ENCODE results near the gene SLC22A1.

The SLC22A1 gene

DNA sequence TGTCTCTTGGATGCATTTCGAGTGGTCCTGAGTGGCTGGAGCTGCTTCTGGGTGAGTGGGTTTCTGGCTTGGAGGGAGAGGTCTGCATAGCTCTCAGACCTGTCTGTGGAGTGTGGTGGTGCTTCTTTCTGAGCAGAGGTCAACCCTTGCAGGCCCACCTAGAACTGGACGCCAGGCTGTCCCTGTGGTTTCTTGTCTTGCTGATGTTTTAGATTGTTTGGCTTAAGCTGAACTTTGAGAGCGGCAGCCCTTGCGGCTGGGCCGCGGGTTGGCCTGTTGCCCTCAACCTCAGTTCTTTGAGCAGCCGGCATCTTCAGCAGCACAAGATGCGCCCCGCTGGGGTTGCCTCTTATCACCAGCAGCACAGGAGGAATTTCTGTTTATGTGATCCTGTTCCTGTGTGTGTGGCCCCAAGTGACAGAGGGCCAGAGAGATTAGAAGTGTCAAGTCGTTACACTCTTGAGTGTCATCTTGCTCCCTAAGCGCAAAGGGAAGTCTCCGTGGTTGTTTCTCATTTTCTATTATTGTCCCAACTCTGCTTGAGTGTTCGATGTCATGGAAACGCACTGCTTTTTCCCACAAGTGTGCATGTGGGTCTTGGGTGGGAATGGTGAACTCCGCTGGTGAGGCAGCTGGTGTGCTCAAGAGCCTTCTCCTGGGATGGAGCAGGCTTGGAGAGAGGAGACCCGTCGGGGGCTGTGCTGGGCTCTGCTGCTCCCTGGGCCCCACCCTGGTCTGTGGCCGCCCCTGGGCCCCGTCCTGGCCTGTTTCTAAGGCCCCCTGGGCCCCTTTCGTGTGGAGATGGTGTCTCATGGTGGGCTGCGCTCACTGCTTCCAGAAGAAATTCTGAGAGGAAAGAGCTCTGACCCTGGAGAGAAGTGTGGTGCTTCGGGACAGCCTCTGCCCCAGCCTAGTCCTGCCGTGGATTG, 20.1 kb upstream of the SLC22A1 start:
- no peaks in the 10 kb centered on the region for H3K27me3 ChIP-seq (ENCODE audit: control insufficient read depth, insufficient read depth, low read length)
- no peak overlapping the region for H3K4me2 ChIP-seq (ENCODE audit: low read length)
- H3K9me3 ChIP-seq (ENCODE audit: control insufficient read depth, low read length), result no peaks in the 10 kb centered on the region
- H3K36me3 ChIP-seq (ENCODE audit: control insufficient read depth, insufficient read depth, low read length), result no peaks in the 10 kb centered on the region
- no peak overlapping the region for H3K4me3 ChIP-seq (ENCODE audit: low read depth, low read length)
- H3K4me1 ChIP-seq, result no peaks in the 10 kb centered on the region
- no peak overlapping the region for H2AFZ ChIP-seq
- H3K9ac ChIP-seq, result no peak overlapping the region
- TF ChIP-seq CTCF (IDR thresholded peaks at IDR 0.05), result no peak
- no peaks in the 10 kb centered on the region for H3K79me2 ChIP-seq
- no peak overlapping the region for H3K27ac ChIP-seq

DNA sequence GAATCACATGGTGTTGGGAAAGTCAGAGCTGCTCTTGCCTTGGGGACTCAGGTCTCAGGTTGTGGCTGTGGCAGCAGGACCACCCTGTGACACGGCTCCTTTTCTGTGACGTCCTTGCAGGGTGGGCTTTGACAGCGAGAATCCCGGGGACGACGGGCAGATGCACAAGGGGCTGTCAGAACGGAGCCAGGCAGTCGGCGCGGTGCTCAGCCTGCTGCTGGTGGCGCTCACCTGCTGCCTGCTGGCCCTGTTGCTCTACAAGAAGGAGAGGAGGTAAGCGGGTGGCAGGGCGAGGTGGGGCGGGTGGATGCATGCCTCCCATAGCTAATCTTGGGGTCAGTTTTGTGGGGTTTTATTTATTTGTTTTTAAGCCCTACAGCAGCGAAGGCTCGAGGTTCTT, 19.2 kb upstream of the SLC22A1 start:
- Histone ChIP-seq H2AFZ (no peak overlapping the region), H3K4me1 (no peaks in the 10 kb centered on the region), H3K9ac (no peak overlapping the region), H3K79me2 (no peaks in the 10 kb centered on the region), H3K36me3 (ENCODE audit: control insufficient read depth, insufficient read depth, low read length) (no peaks in the 10 kb centered on the region), H3K4me3 (ENCODE audit: low read depth, low read length) (no peak overlapping the region), H3K27ac (no peak overlapping the region), H3K4me2 (ENCODE audit: low read length) (no peak overlapping the region), H3K27me3 (ENCODE audit: control insufficient read depth, insufficient read depth, low read length) (no peaks in the 10 kb centered on the region), H3K9me3 (ENCODE audit: control insufficient read depth, low read length) (no peaks in the 10 kb centered on the region)
- TF ChIP-seq CTCF (IDR thresholded peaks at IDR 0.05), result no peak

- Histone ChIP-seq H3K36me3 (ENCODE audit: control insufficient read depth, insufficient read depth, low read length) (no peaks in the 10 kb centered on the region), H3K9ac (no peak overlapping the region), H3K79me2 (no peaks in the 10 kb centered on the region), H3K27ac (no peak overlapping the region), H3K4me1 (no peaks in the 10 kb centered on the region), H3K27me3 (ENCODE audit: control insufficient read depth, insufficient read depth, low read length) (no peaks in the 10 kb centered on the region), H2AFZ (no peak overlapping the region), H3K4me3 (ENCODE audit: low read depth, low read length) (no peak overlapping the region), H3K4me2 (ENCODE audit: low read length) (no peak overlapping the region), H3K9me3 (ENCODE audit: control insufficient read depth, low read length) (no peaks in the 10 kb centered on the region)
- peak; percentile 13 for TF ChIP-seq CTCF (IDR thresholded peaks at IDR 0.05)
Observed at GRCh38 chr6:160102956-160103824, 18.4 kb upstream of the SLC22A1 start.

GRCh38 chr6:160103825-160104100, 17.9 kb upstream of the SLC22A1 start:
- Histone ChIP-seq H3K9ac (no peak overlapping the region), H3K4me1 (no peaks in the 10 kb centered on the region), H2AFZ (no peak overlapping the region), H3K27me3 (ENCODE audit: control insufficient read depth, insufficient read depth, low read length) (no peaks in the 10 kb centered on the region), H3K27ac (no peak overlapping the region), H3K9me3 (ENCODE audit: control insufficient read depth, low read length) (no peaks in the 10 kb centered on the region), H3K36me3 (ENCODE audit: control insufficient read depth, insufficient read depth, low read length) (no peaks in the 10 kb centered on the region), H3K4me2 (ENCODE audit: low read length) (no peak overlapping the region), H3K79me2 (no peaks in the 10 kb centered on the region), H3K4me3 (ENCODE audit: low read depth, low read length) (no peak overlapping the region)
- no peak for TF ChIP-seq CTCF (IDR thresholded peaks at IDR 0.05)
